Activated T-helper 17 cell treated with anti-CD3 and anti-CD28 coated beads, Interleukin-2, amount 50 U/mL, for 72 hours (primary cell): Measurements from ENCODE around the gene SLC9A6. TPM values are rescaled to one million over a fixed set of nuclear protein-coding genes. Genes with fewer than 3 reads are reported as not detected.
"Not testable (repeated sequence)": the region's sequence is repeated elsewhere in the genome, so short reads cannot be mapped to it uniquely, and the experiment has no call there.

ENCODE experiments used
- ATAC-seq: fragments of 150-1000 bp; cut with Tn5 transposase; replicated peaks from 2 replicates; pipeline ENCODE4 v1.10.0; 2021; ENCODE audit warnings: mild to moderate bottlenecking, moderate library complexity
- H3K27ac Mint-ChIP-seq: one replicate; pipeline ENCODE4 v1.8.0; 2022; ENCODE audit warnings: mixed read lengths
- H3K27me3 Mint-ChIP-seq: one replicate; pipeline ENCODE4 v1.8.0; 2022; ENCODE audit warnings: mixed read lengths
- H3K36me3 Mint-ChIP-seq: one replicate; pipeline ENCODE4 v1.8.0; 2022; ENCODE audit warnings: low read depth, mild to moderate bottlenecking, mixed read lengths
- H3K4me1 Mint-ChIP-seq: one replicate; pipeline ENCODE4 v1.8.0; 2022; ENCODE audit warnings: mixed read lengths
- H3K4me3 Mint-ChIP-seq: one replicate; pipeline ENCODE4 v1.8.0; 2022; ENCODE audit warnings: mild to moderate bottlenecking, mixed read lengths
- H3K9me3 Mint-ChIP-seq: one replicate; pipeline ENCODE4 v1.8.0; 2022; ENCODE audit warnings: mixed read lengths
- total RNA-seq, 2 donors: library from RNA; stranded (reverse); gene quantifications; one replicate each; pipeline ENCODE4 v1.2.3, GENCODE V29; 2022

Gene SLC9A6
- total RNA-seq, 2 donors from 2014 or later: 9.6 to 15.0 TPM

GRCh38 chrX:136063340-136064079 lies 78.3 kb downstream of the SLC9A6 start:
- Mint-ChIP-seq H3K27ac (no peak overlapping the region), H3K9me3 (no peaks in the 10 kb centered on the region), H3K4me1 (no peaks in the 10 kb centered on the region), H3K27me3 (no peaks in the 10 kb centered on the region), H3K36me3 (no peaks in the 10 kb centered on the region), H3K4me3 (no peak overlapping the region)
- ATAC-seq: no peak

DNA sequence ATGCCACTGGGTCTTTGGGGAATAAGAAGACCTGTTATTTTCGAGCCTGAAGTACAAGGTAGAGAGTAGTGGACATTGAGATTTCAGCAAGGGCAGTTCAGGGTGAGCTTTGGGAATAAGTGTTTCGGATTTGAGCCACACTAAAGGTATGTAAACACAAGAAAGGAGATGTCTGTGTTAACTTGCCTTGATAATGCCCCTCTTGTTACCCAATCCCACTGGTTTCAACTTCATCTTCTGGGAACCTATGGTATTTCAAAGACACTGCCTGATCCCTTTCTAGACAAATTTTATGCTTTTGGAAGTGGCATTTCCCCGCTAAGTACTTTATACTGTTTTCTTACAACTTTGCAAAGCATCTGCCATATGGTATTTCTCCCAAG lies 79.4 kb downstream of the SLC9A6 start:
- Mint-ChIP-seq H3K9me3 (no peaks in the 10 kb centered on the region), H3K4me3 (peak overlapping the region; percentile 52), H3K27me3 (no peaks in the 10 kb centered on the region), H3K27ac (peak overlapping the region; percentile 63), H3K4me1 (no peaks in the 10 kb centered on the region), H3K36me3 (no peaks in the 10 kb centered on the region)
- ATAC-seq: no peak

GRCh38 chrX:136065044-136065671 lies 79.9 kb downstream of the SLC9A6 start:
- no peaks in the 10 kb centered on the region for H3K36me3 Mint-ChIP-seq
- peak; percentile 69 for ATAC-seq
- no peaks in the 10 kb centered on the region for H3K4me1 Mint-ChIP-seq
- peak overlapping the region; percentile 52 for H3K4me3 Mint-ChIP-seq
- H3K9me3 Mint-ChIP-seq: no peaks in the 10 kb centered on the region
- no peaks in the 10 kb centered on the region for H3K27me3 Mint-ChIP-seq
- peak overlapping the region; percentile 63 for H3K27ac Mint-ChIP-seq

DNA sequence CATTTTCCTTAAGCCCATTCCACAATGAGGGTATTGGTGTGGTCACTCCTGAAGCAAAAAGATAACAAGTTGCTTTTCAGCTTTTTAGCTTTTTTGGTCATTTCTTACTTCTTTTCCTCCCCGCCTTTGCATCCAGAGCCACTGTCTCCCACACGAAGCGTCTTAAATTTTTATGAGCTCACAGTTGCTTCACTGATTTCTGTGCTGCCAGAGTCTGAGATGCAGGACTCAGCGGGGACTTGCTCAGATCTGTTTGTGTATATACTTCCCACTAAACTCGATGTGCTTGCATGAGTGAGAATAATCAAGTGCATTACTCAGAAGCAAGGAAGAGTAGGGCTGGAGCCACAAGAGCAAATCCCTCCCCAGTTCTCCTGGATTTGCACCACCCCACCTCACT lies 81.9 kb downstream of the SLC9A6 start:
- no peaks in the 10 kb centered on the region for H3K9me3 Mint-ChIP-seq
- ATAC-seq: no peak
- H3K4me3 Mint-ChIP-seq: no peak overlapping the region
- H3K27ac Mint-ChIP-seq: no peak overlapping the region
- no peaks in the 10 kb centered on the region for H3K36me3 Mint-ChIP-seq
- no peaks in the 10 kb centered on the region for H3K27me3 Mint-ChIP-seq
- H3K4me1 Mint-ChIP-seq: peaks cover 10% of the 10 kb centered on the region

DNA sequence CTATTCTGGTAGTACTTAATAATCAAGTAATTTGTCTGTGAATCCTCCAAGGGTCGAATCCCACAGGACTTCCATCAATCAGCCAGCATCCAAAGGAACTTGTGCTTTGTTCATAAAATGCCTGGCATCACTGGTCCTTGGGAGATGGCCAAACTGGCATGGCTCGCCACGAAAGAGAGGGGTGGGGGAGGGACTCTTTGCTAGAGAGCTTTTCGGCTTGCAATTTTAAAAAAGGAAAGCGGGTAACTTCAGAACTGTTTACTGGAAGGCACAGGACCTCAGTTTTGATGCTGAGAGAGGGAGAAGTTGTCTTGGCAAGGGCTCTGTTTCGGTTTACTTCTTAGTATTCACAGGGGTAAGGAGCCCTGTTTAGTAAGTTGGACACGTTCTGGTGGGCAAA lies 82.7 kb downstream of the SLC9A6 start:
- no peaks in the 10 kb centered on the region for H3K9me3 Mint-ChIP-seq
- ATAC-seq: no peak
- no peak overlapping the region for H3K27ac Mint-ChIP-seq
- H3K4me3 Mint-ChIP-seq: no peak overlapping the region
- H3K36me3 Mint-ChIP-seq: no peaks in the 10 kb centered on the region
- H3K27me3 Mint-ChIP-seq: no peaks in the 10 kb centered on the region
- H3K4me1 Mint-ChIP-seq: peaks cover 10% of the 10 kb centered on the region

- no peak overlapping the region for H3K27ac Mint-ChIP-seq
- no peak for ATAC-seq
- H3K27me3 Mint-ChIP-seq: peaks cover 11% of the 10 kb centered on the region
- peaks cover 7% of the 10 kb centered on the region for H3K4me1 Mint-ChIP-seq
- no peaks in the 10 kb centered on the region for H3K36me3 Mint-ChIP-seq
- no peaks in the 10 kb centered on the region for H3K9me3 Mint-ChIP-seq
- no peak overlapping the region for H3K4me3 Mint-ChIP-seq
Observed at GRCh38 chrX:136076942-136077341, 91.7 kb downstream of the SLC9A6 start.

DNA sequence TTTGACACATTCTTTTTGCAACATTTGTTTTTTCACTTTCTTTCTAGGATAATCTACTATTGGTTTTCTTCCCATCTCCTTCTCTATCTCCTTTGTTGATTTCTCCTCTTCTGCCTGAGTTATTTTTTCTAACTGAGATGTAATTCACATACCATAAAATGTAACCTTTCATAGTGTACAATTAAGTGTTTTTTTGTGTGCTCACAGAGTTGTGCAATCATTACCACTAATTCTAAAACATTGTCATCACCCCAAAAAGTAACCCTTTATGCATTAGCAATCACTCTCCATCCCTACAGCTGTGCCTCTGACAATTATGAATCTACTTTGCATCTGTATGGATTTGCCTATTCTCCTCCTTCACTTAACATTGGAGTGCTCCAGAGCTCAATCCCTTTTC lies 95.5 kb downstream of the SLC9A6 start:
- Mint-ChIP-seq H3K4me3 (no peak overlapping the region), H3K27ac (no peak overlapping the region), H3K4me1 (peaks cover 7% of the 10 kb centered on the region), H3K36me3 (no peaks in the 10 kb centered on the region), H3K27me3 (peaks cover 11% of the 10 kb centered on the region), H3K9me3 (no peaks in the 10 kb centered on the region)
- no peak for ATAC-seq

GRCh38 chrX:136086521-136086920 lies 101.3 kb downstream of the SLC9A6 start:
- Mint-ChIP-seq H3K4me1 (no peaks in the 10 kb centered on the region), H3K9me3 (no peaks in the 10 kb centered on the region), H3K27me3 (no peaks in the 10 kb centered on the region), H3K4me3 (no peak overlapping the region), H3K27ac (no peak overlapping the region), H3K36me3 (no peaks in the 10 kb centered on the region)
- ATAC-seq: no peak

DNA sequence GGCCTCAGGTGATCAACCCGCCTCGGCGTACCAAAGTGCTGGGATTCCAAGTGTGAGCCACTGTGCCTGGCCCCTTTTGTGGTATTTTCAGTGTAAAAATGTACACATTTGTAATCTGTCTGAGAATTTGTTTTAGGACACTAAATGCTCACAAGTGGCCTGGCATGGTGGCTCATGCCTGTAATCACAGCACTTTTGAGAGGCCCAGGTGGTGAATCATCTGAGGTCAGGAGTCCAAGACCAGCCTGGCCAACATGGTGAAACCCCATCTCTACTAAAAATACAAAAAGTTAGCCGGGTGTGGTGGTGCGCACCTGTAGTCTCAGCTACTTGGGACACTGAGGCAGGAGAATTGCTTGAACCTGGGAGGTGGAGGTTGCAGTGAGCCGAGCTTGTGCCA lies 106.7 kb downstream of the SLC9A6 start:
- ATAC-seq: not testable (repeated sequence)

DNA sequence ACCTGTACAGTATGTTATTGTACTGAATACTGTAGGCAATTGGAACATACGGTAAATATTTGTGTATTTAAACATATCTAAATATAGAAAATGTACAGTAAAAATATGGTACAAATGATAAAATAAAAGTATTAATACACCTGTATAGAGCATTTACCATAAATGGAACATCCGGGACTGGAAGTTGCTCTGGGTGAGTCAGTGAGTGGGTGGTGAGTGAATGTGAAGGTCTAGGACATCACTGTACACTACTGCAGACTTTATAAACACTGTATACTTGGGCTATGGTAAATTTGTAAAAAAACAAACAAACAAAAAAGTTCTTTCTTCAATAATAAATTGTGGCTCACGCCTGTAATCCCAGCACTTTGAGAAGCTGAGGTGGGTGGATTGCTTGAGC lies 109.7 kb downstream of the SLC9A6 start:
- Mint-ChIP-seq H3K4me3 (no peak overlapping the region), H3K27me3 (no peaks in the 10 kb centered on the region), H3K27ac (no peak overlapping the region), H3K4me1 (no peaks in the 10 kb centered on the region), H3K9me3 (no peaks in the 10 kb centered on the region), H3K36me3 (no peaks in the 10 kb centered on the region)
- ATAC-seq: no peak

More for the DNA sequence above, 106.7 kb downstream of the SLC9A6 start:
- not testable (repeated sequence) for H3K36me3 Mint-ChIP-seq, H3K27me3 Mint-ChIP-seq, H3K4me3 Mint-ChIP-seq, H3K9me3 Mint-ChIP-seq, H3K4me1 Mint-ChIP-seq, H3K27ac Mint-ChIP-seq

Other genes with a start within 250 kb of the SLC9A6 start
- gene CT45A3, start 217.2 kb upstream of the SLC9A6 start, total RNA-seq: not detected
- not detected for gene CT45A5, start 199.9 kb upstream of the SLC9A6 start, total RNA-seq
- gene CT45A6, start 182.6 kb upstream of the SLC9A6 start, total RNA-seq: not detected
- gene CT45A2, start 165.4 kb upstream of the SLC9A6 start, total RNA-seq: not detected
- not detected for gene CT45A7, start 148.2 kb upstream of the SLC9A6 start, total RNA-seq
- gene CT45A8, start 130.9 kb upstream of the SLC9A6 start, total RNA-seq: not detected
- gene CT45A9, start 113.6 kb upstream of the SLC9A6 start, total RNA-seq: not detected
- gene CT45A10, start 92.0 kb upstream of the SLC9A6 start, total RNA-seq: not detected
- gene SAGE1, start 91.7 kb upstream of the SLC9A6 start, total RNA-seq: not detected
- 10 to 100 TPM; 14.6 to 17.7 TPM for gene MMGT1, start 11.4 kb upstream of the SLC9A6 start, total RNA-seq
- gene FHL1, start 162.1 kb downstream of the SLC9A6 start, total RNA-seq: 10 to 100 TPM; 19.0 to 27.5 TPM